ENCODE results near the gene SERGEF.

DNA sequence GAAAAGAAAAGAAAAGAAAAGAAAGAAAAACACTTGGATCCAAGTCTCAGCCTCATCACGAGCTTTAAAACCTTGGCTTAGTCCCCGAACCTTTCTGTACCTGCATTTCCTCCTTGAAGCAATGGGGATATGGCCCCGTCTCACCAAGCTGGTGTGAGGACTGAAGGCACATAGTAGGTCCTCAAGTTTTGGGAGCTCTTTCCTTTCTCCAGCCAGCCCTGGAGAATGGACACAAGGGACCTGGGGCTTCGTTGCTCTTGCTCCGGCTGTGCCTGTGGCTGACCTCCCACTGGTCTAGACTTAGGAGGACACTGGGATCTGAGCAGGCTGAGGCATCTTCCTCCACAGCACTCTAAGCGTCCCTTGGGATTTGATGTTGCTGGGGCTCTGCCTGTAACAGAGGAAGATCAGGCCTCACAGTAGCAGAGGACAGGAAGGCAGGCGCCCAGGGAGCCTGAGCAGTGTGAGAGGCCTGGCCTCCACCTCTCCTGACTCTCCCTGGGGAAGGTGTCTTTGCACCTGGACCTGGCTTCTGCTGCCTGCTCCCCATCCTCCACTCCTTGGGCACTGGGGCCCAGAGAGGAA is 245.5 kb downstream of the SERGEF start:
- TF ChIP-seq POLR2A (IDR thresholded peaks at IDR 0.05) (no peak), CTCF (IDR thresholded peaks at IDR 0.05) (no peak)

Measured in prostate gland (tissue), 2 donors.